Measurements from ENCODE around the gene INSR.
"Not testable (repeated sequence)": the region's sequence is repeated elsewhere in the genome, so short reads cannot be mapped to it uniquely, and the experiment has no call there.

The INSR gene

DNA sequence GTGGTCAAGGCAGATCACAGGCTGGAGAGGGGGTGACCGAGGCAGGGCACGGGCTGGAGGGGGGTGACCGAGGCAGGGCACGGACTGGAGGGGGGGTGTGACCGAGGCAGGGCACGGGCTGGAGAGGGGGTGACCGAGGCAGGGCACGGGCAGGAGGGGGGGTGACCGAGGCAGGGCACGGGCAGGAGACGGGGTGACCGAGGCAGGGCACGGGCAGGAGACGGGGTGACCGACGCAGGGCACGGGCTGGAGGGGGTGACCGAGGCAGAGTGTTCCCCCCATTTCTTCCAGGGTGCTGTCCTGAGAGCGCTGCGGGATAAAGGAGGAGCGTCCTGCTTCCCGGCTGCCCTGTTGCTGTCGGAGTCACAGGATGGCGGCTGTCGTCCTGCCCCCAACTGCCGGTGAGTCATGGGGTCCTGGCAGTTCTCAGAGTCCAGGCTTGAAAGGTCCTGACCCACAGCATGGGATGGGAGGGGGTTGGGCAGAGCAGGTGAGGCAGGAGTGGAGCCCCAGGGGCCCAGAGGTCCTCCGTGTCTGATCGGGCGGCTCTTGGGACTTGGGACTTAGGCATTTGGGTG is 219.4 kb downstream of the INSR start:
- DNase-seq = no peak

DNA sequence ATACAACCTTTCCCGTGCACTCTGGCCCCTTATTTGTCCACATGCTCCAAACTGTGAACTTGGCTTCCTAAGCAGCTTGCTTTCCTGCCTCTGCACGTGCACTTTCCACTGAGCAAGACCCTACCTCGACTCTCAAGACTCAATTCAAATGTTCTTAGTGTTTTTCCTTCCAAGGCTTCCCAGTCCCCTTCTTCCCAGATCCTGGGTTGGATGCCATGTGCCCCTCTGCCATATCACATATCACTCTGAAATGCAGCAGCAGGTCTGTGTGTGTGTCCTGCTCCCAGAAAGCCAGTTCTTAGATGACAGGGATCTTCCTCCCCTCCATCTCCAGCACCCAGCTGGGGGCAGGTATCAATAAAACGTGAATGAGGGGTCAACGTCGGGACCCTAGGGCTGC is 221.7 kb downstream of the INSR start:
- no peak for DNase-seq

DNA sequence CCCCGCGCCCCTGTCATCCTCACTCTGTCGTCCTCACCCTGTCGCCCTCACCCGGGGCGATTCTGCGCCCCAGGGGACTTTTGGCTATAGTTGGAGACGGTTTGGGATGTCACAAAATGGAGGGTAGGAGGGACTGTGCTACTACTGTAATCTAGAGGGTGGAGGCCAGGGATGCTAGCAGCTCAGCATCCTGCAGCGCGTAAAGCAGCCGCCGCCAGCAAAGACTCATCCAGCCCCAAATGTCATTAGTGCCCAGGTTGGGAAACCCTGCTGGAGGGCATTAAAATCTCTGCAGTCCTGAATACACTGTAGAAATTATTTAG is 224.3 kb downstream of the INSR start:
- DNase-seq = no peak

DNA sequence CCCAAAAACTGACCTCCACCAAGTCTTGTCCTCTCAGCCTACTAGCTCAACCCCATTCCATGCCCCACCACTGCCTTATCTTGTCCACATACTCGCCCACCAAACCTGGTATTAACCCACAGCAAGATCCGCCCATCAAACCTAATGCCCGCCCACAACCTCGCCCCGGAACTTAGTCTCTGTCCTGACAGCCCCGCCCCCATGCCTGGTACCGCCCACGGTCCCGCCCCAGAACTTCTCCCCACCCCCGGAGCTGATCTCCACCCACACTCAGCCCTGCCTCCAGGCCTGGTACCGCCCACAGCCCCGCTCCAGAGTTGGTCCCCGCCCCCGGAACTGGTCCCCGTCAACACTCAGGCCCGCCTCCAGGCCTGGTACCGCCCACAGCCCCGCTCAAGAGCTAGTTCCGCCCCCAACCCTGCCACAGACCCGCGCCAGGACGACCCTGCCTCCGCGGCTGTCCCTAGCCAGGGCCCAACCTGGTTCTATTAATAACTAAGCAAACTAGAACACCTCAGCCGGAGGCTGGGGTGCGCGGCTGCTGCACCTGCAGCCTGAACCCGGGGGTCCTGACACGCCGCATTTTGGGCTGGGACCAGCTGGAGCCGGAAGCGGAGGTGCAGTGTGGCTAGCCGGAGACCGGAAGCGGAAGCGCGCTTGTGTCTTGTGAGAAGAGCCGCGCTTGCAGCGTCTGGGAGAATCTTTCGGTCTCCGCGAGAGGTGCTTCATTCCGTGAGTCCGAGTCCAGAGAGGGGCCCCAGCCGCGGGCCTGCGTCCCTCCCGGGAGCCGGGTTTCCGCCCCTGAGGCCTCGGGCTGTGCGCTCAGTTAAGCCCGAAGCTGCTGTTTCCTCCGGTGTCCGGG is 224.9 kb downstream of the INSR start, which contains the start of gene ZNF557:
ZNF557 (plus strand) TSS at position 662 of the 862 bp plus-strand sequence. CDS start 5,372 bp downstream, outside the sequence.
- peak; percentile 77 for DNase-seq

DNA sequence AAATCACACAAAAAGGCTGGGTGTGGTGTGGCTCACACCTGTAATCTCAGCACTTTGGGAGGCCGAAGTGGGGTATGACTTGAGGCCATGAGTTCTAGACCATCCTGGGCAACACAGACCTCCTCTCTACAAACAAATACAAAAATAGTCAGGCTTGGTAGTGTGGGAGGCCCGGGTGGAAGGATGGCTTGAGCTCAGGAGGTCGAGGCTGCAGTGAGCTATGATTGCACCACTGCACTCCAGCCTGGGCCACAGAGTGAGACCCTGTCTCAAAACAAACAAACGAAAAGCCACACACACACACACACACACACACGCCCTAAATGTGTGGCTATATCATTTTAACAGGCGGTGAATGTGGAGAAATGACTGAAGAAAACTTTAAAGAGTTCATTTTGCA is 225.6 kb downstream of the INSR start:
- no peak for DNase-seq

DNA sequence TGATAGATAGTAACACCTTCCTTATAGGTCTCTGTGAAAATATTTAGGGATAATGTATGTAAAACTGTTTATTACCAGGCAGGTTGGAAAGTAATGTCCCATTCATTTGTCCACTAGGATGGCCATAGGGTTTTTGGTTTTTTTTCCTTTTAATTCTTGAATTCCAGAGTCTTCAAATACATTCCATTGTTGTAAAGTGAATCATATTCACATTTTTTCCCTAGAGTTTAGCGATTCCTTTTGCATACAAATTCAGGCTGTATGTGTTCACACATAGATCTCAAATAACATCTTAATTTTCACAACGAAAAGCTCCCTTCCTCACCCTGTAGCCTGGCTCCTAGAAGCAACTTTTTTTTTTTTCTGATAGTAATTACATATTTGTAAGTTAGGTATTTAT is 226.5 kb downstream of the INSR start:
- DNase-seq = no peak

DNA sequence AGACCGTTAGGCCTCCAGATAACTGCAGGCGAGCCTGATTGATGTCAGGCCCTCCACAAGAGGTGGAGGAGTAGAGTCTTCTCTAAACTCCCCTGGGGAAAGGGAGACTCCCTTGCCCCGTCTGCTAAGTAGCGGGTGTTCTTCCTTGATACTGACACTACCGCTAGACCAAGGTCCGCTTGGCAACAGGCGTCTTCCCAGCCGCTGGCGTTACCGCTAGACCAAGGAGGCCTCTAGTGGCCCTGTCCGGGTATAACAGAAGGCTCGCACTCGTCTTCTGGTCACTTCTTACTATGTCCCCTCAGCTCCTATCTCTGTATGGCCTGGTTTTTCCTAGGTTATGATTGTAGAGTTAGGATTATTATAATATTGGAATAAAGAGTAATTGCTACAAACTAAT is 227.1 kb downstream of the INSR start:
- not testable (repeated sequence) for DNase-seq

DNA sequence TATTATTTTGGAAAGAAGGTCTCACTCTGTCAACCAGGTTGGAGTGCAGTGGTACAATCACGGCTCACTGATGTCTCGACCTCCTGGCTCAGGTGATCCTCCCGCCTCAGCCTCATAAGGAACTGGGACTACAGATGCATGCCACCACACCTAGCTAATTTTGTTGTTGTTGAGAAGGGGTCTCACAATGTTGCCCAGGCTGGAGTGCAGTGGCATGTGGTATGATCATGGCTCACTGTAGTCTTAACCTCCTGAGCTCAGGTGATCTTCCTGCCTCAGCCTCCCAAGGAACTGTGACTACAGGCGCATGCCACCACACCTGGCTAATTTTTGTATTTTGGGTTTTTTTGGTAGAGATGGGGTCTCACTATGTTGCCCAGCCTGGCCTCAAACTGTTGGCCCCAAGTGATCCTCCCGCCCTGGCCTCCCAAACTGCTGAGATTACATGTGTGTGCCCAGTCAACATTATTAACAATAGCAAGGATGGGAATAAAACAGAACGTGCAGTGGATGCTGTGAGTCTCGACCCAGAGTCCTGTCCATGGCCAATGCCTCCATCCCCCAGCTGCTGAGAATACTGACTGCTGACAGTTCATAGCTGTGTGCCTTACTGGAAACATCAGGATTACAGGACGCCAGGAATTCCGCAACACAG is 230.3 kb downstream of the INSR start:
- DNase-seq = no peak

DNA sequence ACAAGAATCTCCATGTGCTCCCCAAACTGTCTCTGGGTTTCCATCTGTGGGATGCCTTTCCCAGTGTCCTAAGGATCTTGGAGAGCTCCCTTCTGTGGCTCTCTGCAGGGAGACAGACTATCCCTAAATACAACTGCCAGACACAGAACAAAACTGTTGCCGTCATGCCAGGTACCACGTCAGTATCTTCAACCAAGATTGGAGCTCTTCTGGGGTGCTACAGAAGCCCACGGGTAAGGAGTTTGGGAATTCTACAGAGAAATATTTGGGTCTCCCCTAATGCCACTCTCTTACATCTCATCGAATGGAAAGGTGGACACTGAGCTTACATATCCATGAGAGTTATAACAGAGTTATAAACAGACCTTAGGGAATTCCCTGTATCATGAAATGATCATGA is 230.9 kb downstream of the INSR start:
- DNase-seq = no peak

All from NCI-H748 treated with DMSO at 0.1 percent for 48 hours (cell line).